Inflammatory macrophage treated with lipopolysaccharide for 4 hours (primary cell): ENCODE measurements around the gene PRKCQ.

Experiments used
- DNase-seq: peaks from one replicate; pipeline ENCODE4 v3.0.0-alpha.2; 2020

The PRKCQ gene

GRCh38 chr10:6431186-6431585 lies 148.9 kb downstream of the PRKCQ start:
- DNase-seq = no peak

GRCh38 chr10:6430423-6430980 lies 149.6 kb downstream of the PRKCQ start:
- no peak for DNase-seq

- no peak for DNase-seq
These were observed 152.6 kb downstream of the PRKCQ start for GRCh38 chr10:6427357-6427959.

- DNase-seq = no peak
These were observed 153.8 kb downstream of the PRKCQ start for GRCh38 chr10:6426317-6426716.

- DNase-seq = no peak
These were observed 156.5 kb downstream of the PRKCQ start for GRCh38 chr10:6423413-6424170.

GRCh38 chr10:6423004-6423403 lies 157.1 kb downstream of the PRKCQ start:
- no peak for DNase-seq

GRCh38 chr10:6418613-6419216 lies 161.4 kb downstream of the PRKCQ start:
- no peak for DNase-seq

GRCh38 chr10:6418167-6418566 lies 161.9 kb downstream of the PRKCQ start:
- DNase-seq = no peak

GRCh38 chr10:6416892-6417512 lies 163.1 kb downstream of the PRKCQ start:
- peak; percentile 61 for DNase-seq

- peak; percentile 66 for DNase-seq
These were observed 168.6 kb downstream of the PRKCQ start for GRCh38 chr10:6411436-6411835.

- DNase-seq = no peak
These were observed 169.2 kb downstream of the PRKCQ start for GRCh38 chr10:6410830-6411229.

- DNase-seq = peak; percentile 76
These were observed 170.0 kb downstream of the PRKCQ start for GRCh38 chr10:6409971-6410643.

GRCh38 chr10:6408799-6409198 lies 171.3 kb downstream of the PRKCQ start:
- no peak for DNase-seq

- no peak for DNase-seq
These were observed 172.9 kb downstream of the PRKCQ start for GRCh38 chr10:6407034-6407721.

- peak; percentile 34 for DNase-seq
These were observed 173.6 kb downstream of the PRKCQ start for GRCh38 chr10:6406220-6407033.

GRCh38 chr10:6405713-6406112 lies 174.4 kb downstream of the PRKCQ start:
- DNase-seq = no peak

GRCh38 chr10:6404127-6405072 lies 175.7 kb downstream of the PRKCQ start:
- DNase-seq = no peak

- no peak for DNase-seq
These were observed 177.1 kb downstream of the PRKCQ start for GRCh38 chr10:6402960-6403359.

GRCh38 chr10:6402349-6402709 lies 177.7 kb downstream of the PRKCQ start:
- no peak for DNase-seq
